HepG2 (cell line): ENCODE measurements around the gene ABCA4. TPM values are rescaled to one million over a fixed set of nuclear protein-coding genes. Genes with fewer than 3 reads are reported as not detected.

Experiments
- DMAP1 ChIP-seq: IDR thresholded peaks from 2 replicates; pipeline ENCODE4 v1.6.1; 2016
- FOXO1 ChIP-seq: sonication (generic); formaldehyde crosslinking; IDR thresholded peaks from 2 replicates; pipeline ENCODE4 v1.4.0; 2020; ENCODE audit warnings: missing genetic modification reagents
- HOXA5 ChIP-seq: sonication (generic); formaldehyde crosslinking; IDR thresholded peaks from 2 replicates; pipeline ENCODE4 v1.4.0; 2020; ENCODE audit warnings: missing genetic modification reagents
- IRX3 ChIP-seq: sonication (generic); formaldehyde crosslinking; IDR thresholded peaks from 2 replicates; pipeline ENCODE4 v1.8.1; 2023; ENCODE audit warnings: mild to moderate bottlenecking, low read depth, missing genetic modification reagents, borderline replicate concordance
- KDM2A ChIP-seq: sonication (generic); formaldehyde crosslinking; IDR thresholded peaks from 2 replicates; pipeline ENCODE4 v1.4.0; 2020; ENCODE audit warnings: low read depth, missing genetic modification reagents, borderline replicate concordance
- PITX1 ChIP-seq: sonication (generic); formaldehyde crosslinking; IDR thresholded peaks from 2 replicates; pipeline ENCODE4 v1.5.1; 2020; ENCODE audit warnings: mild to moderate bottlenecking, missing genetic modification reagents
- ZKSCAN1 ChIP-seq: fragments of 150-350 bp; IDR thresholded peaks from 2 replicates; pipeline ENCODE4 v1.6.1; 2014; ENCODE audit warnings: low read length
- polyA plus RNA-seq, 8 experiments: library from polyadenylated mRNA; depleted of rRNA in 3 of 8; stranded (reverse) in 7 of 8; unstranded in 1 of 8; fragments of >200 nt; fragmentation: Illumina TruSeq in 4 of 8; extraction: Trizol in 4 of 8; gene quantifications; 2 replicates each; pipeline versions ENCODE4 v1.2.1 to v1.2.3, GENCODE V29; 2011 to 2016; ENCODE audit warnings: low read depth in 4 of 8, missing spikeins in 1 of 8, mixed read lengths in 1 of 8; ENCODE audit not compliant: insufficient read depth in 1 of 8
- total RNA-seq, 5 experiments: library from RNA; depleted of rRNA; stranded (reverse); fragments of >200 nt; fragmentation: Illumina TruSeq; extraction: Trizol; gene quantifications; 2 replicates each; pipeline ENCODE4 v1.2.3, GENCODE V29; 2016; ENCODE audit warnings: low read depth in 1 of 5
- TF ChIP-seq, protein P1 (sequence below): sonication (generic); formaldehyde crosslinking; IDR thresholded peaks from 2 replicates; pipeline ENCODE4 v1.5.1; 2020; ENCODE audit warnings: mild to moderate bottlenecking, missing genetic modification reagents, borderline replicate concordance
- TF ChIP-seq, protein P2 (sequence below): sonication (generic); formaldehyde crosslinking; IDR thresholded peaks from 2 replicates; pipeline ENCODE4 v1.9.0; 2021; ENCODE audit warnings: mild to moderate bottlenecking, missing genetic modification reagents
- TF ChIP-seq, protein P3 (sequence below): IDR thresholded peaks from 2 replicates; pipeline ENCODE4 v1.6.1; 2016; ENCODE audit warnings: low read depth, borderline replicate concordance
- TF ChIP-seq, protein P4 (sequence below): sonication (generic); formaldehyde crosslinking; IDR thresholded peaks from 2 replicates; pipeline ENCODE4 v1.4.0; 2020; ENCODE audit warnings: mild to moderate bottlenecking, missing genetic modification reagents
- TF ChIP-seq, protein P5 (sequence below): IDR thresholded peaks from 2 replicates; pipeline ENCODE4 v1.6.1; 2016; ENCODE audit warnings: low read depth

The ABCA4 gene
- total and polyA plus RNA-seq, 2 of the 13 experiments (the other 11 are each of a cell fraction or from before 2014, with no cell fraction given), result 0.24 to 0.67 TPM

DNA sequence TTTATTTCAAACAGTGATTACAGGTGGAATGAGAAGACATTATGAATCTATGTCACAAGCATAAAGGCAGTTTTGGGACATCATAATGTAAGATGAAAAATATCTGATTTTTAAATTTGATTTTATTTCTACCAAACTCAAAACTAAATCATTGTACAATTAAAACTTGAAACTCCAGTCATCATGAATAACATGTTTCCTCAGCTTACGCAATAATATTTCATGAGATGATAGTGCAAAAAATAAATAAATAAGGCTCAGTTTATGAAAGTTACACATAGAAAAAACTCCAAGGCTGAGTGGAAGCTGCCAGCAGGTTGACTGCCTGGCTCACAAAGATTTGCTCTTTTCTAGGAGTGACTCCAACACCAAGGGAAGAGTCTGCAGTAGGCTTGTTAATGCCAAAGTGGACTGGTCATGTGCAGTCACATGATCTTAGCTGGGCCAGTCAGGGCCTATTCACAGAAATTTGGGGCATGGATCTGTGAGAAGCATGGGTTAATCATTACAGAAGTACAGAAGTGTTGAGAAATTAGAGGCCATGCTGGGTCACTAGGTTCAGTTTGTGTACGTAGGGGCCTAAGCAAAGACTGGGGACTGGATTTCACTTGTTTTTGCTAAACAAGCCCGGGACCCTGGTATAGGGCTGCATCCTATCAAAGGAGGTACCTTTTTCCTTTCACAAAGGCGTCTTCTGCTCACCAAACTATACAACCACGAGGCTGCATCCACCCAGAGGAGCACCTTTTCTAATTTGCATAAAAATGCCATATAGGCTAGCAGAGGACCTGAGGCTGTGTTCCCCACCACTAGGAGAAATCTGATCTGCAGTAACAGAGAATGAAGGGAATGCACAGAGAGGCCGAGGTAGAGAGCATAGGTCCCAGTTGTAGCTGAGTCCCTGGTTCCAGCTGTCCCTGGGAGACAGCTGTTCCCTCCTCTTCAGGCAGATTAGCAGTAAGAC lies 4.9 kb upstream of the ABCA4 start (continued):
- TF ChIP-seq FOXO1 (CRISPR knock-in tag), result peak; percentile 91
- TF ChIP-seq, protein P1, sequence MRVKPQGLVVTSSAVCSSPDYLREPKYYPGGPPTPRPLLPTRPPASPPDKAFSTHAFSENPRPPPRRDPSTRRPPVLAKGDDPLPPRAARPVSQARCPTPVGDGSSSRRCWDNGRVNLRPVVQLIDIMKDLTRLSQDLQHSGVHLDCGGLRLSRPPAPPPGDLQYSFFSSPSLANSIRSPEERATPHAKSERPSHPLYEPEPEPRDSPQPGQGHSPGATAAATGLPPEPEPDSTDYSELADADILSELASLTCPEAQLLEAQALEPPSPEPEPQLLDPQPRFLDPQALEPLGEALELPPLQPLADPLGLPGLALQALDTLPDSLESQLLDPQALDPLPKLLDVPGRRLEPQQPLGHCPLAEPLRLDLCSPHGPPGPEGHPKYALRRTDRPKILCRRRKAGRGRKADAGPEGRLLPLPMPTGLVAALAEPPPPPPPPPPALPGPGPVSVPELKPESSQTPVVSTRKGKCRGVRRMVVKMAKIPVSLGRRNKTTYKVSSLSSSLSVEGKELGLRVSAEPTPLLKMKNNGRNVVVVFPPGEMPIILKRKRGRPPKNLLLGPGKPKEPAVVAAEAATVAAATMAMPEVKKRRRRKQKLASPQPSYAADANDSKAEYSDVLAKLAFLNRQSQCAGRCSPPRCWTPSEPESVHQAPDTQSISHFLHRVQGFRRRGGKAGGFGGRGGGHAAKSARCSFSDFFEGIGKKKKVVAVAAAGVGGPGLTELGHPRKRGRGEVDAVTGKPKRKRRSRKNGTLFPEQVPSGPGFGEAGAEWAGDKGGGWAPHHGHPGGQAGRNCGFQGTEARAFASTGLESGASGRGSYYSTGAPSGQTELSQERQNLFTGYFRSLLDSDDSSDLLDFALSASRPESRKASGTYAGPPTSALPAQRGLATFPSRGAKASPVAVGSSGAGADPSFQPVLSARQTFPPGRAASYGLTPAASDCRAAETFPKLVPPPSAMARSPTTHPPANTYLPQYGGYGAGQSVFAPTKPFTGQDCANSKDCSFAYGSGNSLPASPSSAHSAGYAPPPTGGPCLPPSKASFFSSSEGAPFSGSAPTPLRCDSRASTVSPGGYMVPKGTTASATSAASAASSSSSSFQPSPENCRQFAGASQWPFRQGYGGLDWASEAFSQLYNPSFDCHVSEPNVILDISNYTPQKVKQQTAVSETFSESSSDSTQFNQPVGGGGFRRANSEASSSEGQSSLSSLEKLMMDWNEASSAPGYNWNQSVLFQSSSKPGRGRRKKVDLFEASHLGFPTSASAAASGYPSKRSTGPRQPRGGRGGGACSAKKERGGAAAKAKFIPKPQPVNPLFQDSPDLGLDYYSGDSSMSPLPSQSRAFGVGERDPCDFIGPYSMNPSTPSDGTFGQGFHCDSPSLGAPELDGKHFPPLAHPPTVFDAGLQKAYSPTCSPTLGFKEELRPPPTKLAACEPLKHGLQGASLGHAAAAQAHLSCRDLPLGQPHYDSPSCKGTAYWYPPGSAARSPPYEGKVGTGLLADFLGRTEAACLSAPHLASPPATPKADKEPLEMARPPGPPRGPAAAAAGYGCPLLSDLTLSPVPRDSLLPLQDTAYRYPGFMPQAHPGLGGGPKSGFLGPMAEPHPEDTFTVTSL (CRISPR knock-in tag), result peak; percentile 87; the same call in 1 of the 2 replicates
- no peak for TF ChIP-seq KDM2A (CRISPR knock-in tag)
- TF ChIP-seq, protein P2, sequence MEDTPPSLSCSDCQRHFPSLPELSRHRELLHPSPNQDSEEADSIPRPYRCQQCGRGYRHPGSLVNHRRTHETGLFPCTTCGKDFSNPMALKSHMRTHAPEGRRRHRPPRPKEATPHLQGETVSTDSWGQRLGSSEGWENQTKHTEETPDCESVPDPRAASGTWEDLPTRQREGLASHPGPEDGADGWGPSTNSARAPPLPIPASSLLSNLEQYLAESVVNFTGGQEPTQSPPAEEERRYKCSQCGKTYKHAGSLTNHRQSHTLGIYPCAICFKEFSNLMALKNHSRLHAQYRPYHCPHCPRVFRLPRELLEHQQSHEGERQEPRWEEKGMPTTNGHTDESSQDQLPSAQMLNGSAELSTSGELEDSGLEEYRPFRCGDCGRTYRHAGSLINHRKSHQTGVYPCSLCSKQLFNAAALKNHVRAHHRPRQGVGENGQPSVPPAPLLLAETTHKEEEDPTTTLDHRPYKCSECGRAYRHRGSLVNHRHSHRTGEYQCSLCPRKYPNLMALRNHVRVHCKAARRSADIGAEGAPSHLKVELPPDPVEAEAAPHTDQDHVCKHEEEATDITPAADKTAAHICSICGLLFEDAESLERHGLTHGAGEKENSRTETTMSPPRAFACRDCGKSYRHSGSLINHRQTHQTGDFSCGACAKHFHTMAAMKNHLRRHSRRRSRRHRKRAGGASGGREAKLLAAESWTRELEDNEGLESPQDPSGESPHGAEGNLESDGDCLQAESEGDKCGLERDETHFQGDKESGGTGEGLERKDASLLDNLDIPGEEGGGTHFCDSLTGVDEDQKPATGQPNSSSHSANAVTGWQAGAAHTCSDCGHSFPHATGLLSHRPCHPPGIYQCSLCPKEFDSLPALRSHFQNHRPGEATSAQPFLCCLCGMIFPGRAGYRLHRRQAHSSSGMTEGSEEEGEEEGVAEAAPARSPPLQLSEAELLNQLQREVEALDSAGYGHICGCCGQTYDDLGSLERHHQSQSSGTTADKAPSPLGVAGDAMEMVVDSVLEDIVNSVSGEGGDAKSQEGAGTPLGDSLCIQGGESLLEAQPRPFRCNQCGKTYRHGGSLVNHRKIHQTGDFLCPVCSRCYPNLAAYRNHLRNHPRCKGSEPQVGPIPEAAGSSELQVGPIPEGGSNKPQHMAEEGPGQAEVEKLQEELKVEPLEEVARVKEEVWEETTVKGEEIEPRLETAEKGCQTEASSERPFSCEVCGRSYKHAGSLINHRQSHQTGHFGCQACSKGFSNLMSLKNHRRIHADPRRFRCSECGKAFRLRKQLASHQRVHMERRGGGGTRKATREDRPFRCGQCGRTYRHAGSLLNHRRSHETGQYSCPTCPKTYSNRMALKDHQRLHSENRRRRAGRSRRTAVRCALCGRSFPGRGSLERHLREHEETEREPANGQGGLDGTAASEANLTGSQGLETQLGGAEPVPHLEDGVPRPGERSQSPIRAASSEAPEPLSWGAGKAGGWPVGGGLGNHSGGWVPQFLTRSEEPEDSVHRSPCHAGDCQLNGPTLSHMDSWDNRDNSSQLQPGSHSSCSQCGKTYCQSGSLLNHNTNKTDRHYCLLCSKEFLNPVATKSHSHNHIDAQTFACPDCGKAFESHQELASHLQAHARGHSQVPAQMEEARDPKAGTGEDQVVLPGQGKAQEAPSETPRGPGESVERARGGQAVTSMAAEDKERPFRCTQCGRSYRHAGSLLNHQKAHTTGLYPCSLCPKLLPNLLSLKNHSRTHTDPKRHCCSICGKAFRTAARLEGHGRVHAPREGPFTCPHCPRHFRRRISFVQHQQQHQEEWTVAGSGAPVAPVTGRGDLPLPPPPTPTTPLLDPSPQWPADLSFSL, result no peak
- TF ChIP-seq DMAP1 (CRISPR knock-in tag), result peak; percentile 40
- TF ChIP-seq PITX1 (CRISPR knock-in tag), result peak; percentile 44; the same call in 1 of the 2 replicates
- TF ChIP-seq ZKSCAN1, result peak; percentile 93
- TF ChIP-seq, protein P3, sequence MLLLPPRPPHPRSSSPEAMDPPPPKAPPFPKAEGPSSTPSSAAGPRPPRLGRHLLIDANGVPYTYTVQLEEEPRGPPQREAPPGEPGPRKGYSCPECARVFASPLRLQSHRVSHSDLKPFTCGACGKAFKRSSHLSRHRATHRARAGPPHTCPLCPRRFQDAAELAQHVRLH (CRISPR knock-in tag), result peak; percentile 57; the same call in 1 of the 2 replicates
- TF ChIP-seq, protein P4, sequence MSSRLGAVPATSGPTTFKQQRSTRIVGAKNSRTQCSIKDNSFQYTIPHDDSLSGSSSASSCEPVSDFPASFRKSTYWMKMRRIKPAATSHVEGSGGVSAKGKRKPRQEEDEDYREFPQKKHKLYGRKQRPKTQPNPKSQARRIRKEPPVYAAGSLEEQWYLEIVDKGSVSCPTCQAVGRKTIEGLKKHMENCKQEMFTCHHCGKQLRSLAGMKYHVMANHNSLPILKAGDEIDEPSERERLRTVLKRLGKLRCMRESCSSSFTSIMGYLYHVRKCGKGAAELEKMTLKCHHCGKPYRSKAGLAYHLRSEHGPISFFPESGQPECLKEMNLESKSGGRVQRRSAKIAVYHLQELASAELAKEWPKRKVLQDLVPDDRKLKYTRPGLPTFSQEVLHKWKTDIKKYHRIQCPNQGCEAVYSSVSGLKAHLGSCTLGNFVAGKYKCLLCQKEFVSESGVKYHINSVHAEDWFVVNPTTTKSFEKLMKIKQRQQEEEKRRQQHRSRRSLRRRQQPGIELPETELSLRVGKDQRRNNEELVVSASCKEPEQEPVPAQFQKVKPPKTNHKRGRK (CRISPR knock-in tag), result no peak
- peak; percentile 69; the same call in 1 of the 2 replicates for TF ChIP-seq HOXA5 (CRISPR knock-in tag)
- no peak for TF ChIP-seq IRX3 (CRISPR knock-in tag)
- TF ChIP-seq, protein P5, sequence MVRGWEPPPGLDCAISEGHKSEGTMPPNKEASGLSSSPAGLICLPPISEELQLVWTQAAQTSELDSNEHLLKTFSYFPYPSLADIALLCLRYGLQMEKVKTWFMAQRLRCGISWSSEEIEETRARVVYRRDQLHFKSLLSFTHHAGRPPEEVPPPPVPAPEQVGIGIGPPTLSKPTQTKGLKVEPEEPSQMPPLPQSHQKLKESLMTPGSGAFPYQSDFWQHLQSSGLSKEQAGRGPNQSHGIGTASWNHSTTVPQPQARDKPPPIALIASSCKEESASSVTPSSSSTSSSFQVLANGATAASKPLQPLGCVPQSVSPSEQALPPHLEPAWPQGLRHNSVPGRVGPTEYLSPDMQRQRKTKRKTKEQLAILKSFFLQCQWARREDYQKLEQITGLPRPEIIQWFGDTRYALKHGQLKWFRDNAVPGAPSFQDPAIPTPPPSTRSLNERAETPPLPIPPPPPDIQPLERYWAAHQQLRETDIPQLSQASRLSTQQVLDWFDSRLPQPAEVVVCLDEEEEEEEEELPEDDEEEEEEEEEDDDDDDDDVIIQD (CRISPR knock-in tag), result peak; percentile 99
